GM23248 (cell line): ENCODE data around the gene MGAT2. TPM values are rescaled to one million over a fixed set of nuclear protein-coding genes. Genes with fewer than 3 reads are reported as not detected.

ENCODE experiments used
- DNase-seq: peaks from one replicate; pipeline ENCODE4 v3.0.0-alpha.2; 2015
- H2AFZ ChIP-seq: fragments of 200-600 bp; sonication (generic); 2 replicates; pipeline ENCODE4 v1.6.1; 2016; ENCODE audit warnings: antibody characterized with exemption
- H3F3A ChIP-seq: fragments of 200-600 bp; sonication (generic); 2 replicates; pipeline ENCODE4 v1.6.1; 2016; ENCODE audit warnings: mild to moderate bottlenecking, antibody characterized with exemption, mixed run types; ENCODE audit not compliant: insufficient read depth
- H3K27ac ChIP-seq: fragments of 200-600 bp; sonication (generic); 2 replicates; pipeline ENCODE4 v1.5.1; 2016; ENCODE audit warnings: mild to moderate bottlenecking
- H3K27me3 ChIP-seq: fragments of 200-600 bp; sonication (generic); replicated peaks from 2 replicates; pipeline ENCODE4 v1.6.1; 2016; ENCODE audit warnings: mild to moderate bottlenecking; ENCODE audit not compliant: insufficient read depth
- H3K36me3 ChIP-seq: fragments of 200-600 bp; sonication (generic); 2 replicates; pipeline ENCODE4 v1.6.1; 2016; ENCODE audit warnings: low read depth, mild to moderate bottlenecking
- H3K4me1 ChIP-seq: fragments of 200-600 bp; sonication (generic); 2 replicates; pipeline ENCODE4 v1.6.1; 2016; ENCODE audit warnings: mild to moderate bottlenecking; ENCODE audit not compliant: insufficient read depth
- H3K4me2 ChIP-seq: fragments of 200-600 bp; sonication (generic); one replicate; pipeline ENCODE4 v1.6.1; 2016; ENCODE audit warnings: mild to moderate bottlenecking; ENCODE audit not compliant: unreplicated experiment
- H3K4me3 ChIP-seq: fragments of 200-600 bp; sonication (generic); 2 replicates; pipeline ENCODE4 v1.5.1; 2016; ENCODE audit warnings: mild to moderate bottlenecking
- H3K79me2 ChIP-seq: fragments of 200-600 bp; sonication (generic); 2 replicates; pipeline ENCODE4 v1.6.1; 2016; ENCODE audit warnings: mild to moderate bottlenecking; ENCODE audit not compliant: insufficient read depth
- H3K9ac ChIP-seq: fragments of 200-600 bp; sonication (generic); 2 replicates; pipeline ENCODE4 v1.6.1; 2016; ENCODE audit warnings: mild to moderate bottlenecking
- H3K9me2 ChIP-seq: fragments of 200-600 bp; sonication (generic); 2 replicates; pipeline ENCODE4 v1.6.1; 2016; ENCODE audit warnings: mixed run types, mild to moderate bottlenecking, moderate library complexity; ENCODE audit not compliant: insufficient read depth
- H3K9me3 ChIP-seq: fragments of 200-600 bp; sonication (generic); one replicate; pipeline ENCODE4 v1.6.1; 2017; ENCODE audit warnings: low read depth
- H4K20me1 ChIP-seq: fragments of 200-600 bp; sonication (generic); 2 replicates; pipeline ENCODE4 v1.6.0; 2016; ENCODE audit not compliant: insufficient read depth
- EZH2 ChIP-seq: fragments of 200-600 bp; sonication (generic); IDR thresholded peaks from 2 replicates; pipeline ENCODE4 v1.6.1; 2018; ENCODE audit warnings: antibody characterized with exemption, mild to moderate bottlenecking; ENCODE audit not compliant: insufficient read depth, poor library complexity, severe bottlenecking
- EZH2phosphoT487 ChIP-seq: fragments of 200-600 bp; sonication (generic); IDR thresholded peaks from 2 replicates; pipeline ENCODE4 v1.6.1; 2018; ENCODE audit warnings: antibody characterized with exemption, moderate library complexity, mild to moderate bottlenecking, low read depth; ENCODE audit not compliant: insufficient read depth
- WGBS, 2 experiments: methylation state at CpG; one replicate each; pipeline ENCODE4 v1.1.6; 2015 to 2017; ENCODE audit warnings: low lambda C conversion rate in 2 of 2, low coverage in 1 of 2; ENCODE audit errors: missing lambda C conversion rate in 2 of 2; 5-methylcytosine and 5-hydroxymethylcytosine counted together
- in situ Hi-C: fragments of 300-500 bp; cut with MboI; formaldehyde crosslinking; loops from 2 replicates; pipeline ENCODE4 v1.15.0; 2020
- polyA plus RNA-seq: library from polyadenylated mRNA; unstranded; fragments of >200 nt; fragmentation: Nextera tagmentation; extraction: Ambion mirVana; gene quantifications from 2 replicates; pipeline ENCODE4 v1.2.1, GENCODE V29; 2016
- total RNA-seq: library from RNA; depleted of rRNA; stranded (reverse); fragments of >200 nt; shearing (Covaris generic); gene quantifications from 2 replicates; pipeline ENCODE4 v1.2.3, GENCODE V29; 2014

Gene MGAT2
- total and polyA plus RNA-seq, 2 experiments from 2014 or later, result 40.2 to 92.9 TPM

GRCh38 chr14:49594347-49595091, 26.1 kb upstream of the MGAT2 start:
- peak; percentile 27 for DNase-seq
- H3F3A ChIP-seq, result peaks cover 4% of the 10 kb centered on the region; the same call in 1 of the 2 replicates
- peaks cover 19% of the 10 kb centered on the region for H3K79me2 ChIP-seq
- H3K27ac ChIP-seq, result no peak overlapping the region
- no peaks in the 10 kb centered on the region for H3K9me2 ChIP-seq
- whole genome bisulfite sequencing, 2 experiments, result 23 to 27% methylated on average over 4 of the region's 4 CpGs
- H3K9me3 ChIP-seq, result no peaks in the 10 kb centered on the region
- no peak overlapping the region for H3K4me2 ChIP-seq
- H4K20me1 ChIP-seq, result no peaks in the 10 kb centered on the region
- H3K9ac ChIP-seq, result no peak overlapping the region
- H3K4me1 ChIP-seq, result no peaks in the 10 kb centered on the region
- no peaks in the 10 kb centered on the region for H3K27me3 ChIP-seq
- TF ChIP-seq EZH2 (no peak), EZH2phosphoT487 (no peak)
- in situ Hi-C loops, result no loop called here
- H2AFZ ChIP-seq, result no peak overlapping the region
- no peaks in the 10 kb centered on the region for H3K36me3 ChIP-seq
- no peak overlapping the region for H3K4me3 ChIP-seq

DNA sequence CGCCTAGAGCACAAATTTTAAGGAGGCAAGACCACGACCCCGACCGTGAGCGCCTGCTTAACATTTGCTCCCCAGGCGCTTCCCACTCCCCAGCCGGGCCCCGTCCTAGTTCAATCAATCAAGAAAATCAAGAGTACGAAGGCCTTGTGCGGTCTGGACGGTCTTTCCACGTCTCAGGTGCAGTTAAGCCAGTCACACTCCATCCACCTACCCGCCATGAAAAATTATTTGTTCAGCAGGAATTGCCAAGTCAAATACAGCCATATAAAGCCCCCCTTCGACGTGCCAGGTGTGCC, 22.5 kb upstream of the MGAT2 start:
- no peak for DNase-seq
- peak overlapping the region; percentile 97 for H3K4me2 ChIP-seq
- H3K27ac ChIP-seq, result peak overlapping the region; percentile 91
- H3K9me2 ChIP-seq, result no peaks in the 10 kb centered on the region
- peak overlapping the region; percentile 87 for H3K4me3 ChIP-seq
- H2AFZ ChIP-seq, result peak overlapping the region; percentile 90
- H3K9me3 ChIP-seq, result no peaks in the 10 kb centered on the region
- TF ChIP-seq EZH2phosphoT487 (no peak), EZH2 (no peak)
- peaks cover 47% of the 10 kb centered on the region for H3K79me2 ChIP-seq
- 1% methylated on average over 15 of the region's 15 CpGs for WGBS, 2 experiments
- H3K27me3 ChIP-seq, result no peaks in the 10 kb centered on the region
- in situ Hi-C loops, result no loop called here
- H4K20me1 ChIP-seq, result no peaks in the 10 kb centered on the region
- H3K36me3 ChIP-seq, result peaks cover 5% of the 10 kb centered on the region; the same call in 1 of the 2 replicates
- H3F3A ChIP-seq, result peaks cover 4% of the 10 kb centered on the region; the same call in 1 of the 2 replicates
- peak overlapping the region; percentile 93 for H3K9ac ChIP-seq
- H3K4me1 ChIP-seq, result no peaks in the 10 kb centered on the region

- peak within 1 kb of the TSS; percentile 93 for H3K9ac ChIP-seq
- WGBS, 2 experiments, result 0% methylated on average over 62 to 71 of the region's 77 CpGs
- in situ Hi-C loops, result no loop called here
Observed at GRCh38 chr14:49598485-49599300, 21.9 kb upstream of the MGAT2 start, which contains the start of gene LRR1. TSS of gene LRR1 (plus strand) at chr14:49598940. CDS start at chr14:49599021, 81 bp downstream.

GRCh38 chr14:49607583-49607982, 13.0 kb upstream of the MGAT2 start:
- H3K9me3 ChIP-seq, result no peaks in the 10 kb centered on the region
- H2AFZ ChIP-seq, result no peak overlapping the region
- no peaks in the 10 kb centered on the region for H3K9me2 ChIP-seq
- no peak overlapping the region for H3K9ac ChIP-seq
- H3K36me3 ChIP-seq, result peaks cover 11% of the 10 kb centered on the region
- no peak overlapping the region for H3K4me2 ChIP-seq
- no peak overlapping the region for H3K27ac ChIP-seq
- H3F3A ChIP-seq, result 0 out of 2 replicates have a peak, but pooled peaks cover 4% of the 10 kb centered on the region
- H4K20me1 ChIP-seq, result no peaks in the 10 kb centered on the region
- no peaks in the 10 kb centered on the region for H3K4me1 ChIP-seq
- TF ChIP-seq EZH2, result no peak
- TF ChIP-seq EZH2phosphoT487, result no peak
- in situ Hi-C loops, result no loop called here
- no peaks in the 10 kb centered on the region for H3K27me3 ChIP-seq
- DNase-seq, result no peak
- 97 to 98% methylated on average over 6 of the region's 6 CpGs for WGBS, 2 experiments
- no peak overlapping the region for H3K4me3 ChIP-seq
- H3K79me2 ChIP-seq, result peaks cover 32% of the 10 kb centered on the region

More at GRCh38 chr14:49598485-49599300, 21.9 kb upstream of the MGAT2 start, which contains the start of gene LRR1:
- Histone ChIP-seq H3K27ac (peak within 1 kb of the TSS; percentile 91), H2AFZ (peak within 1 kb of the TSS; percentile 90), H3K9me2 (no peaks in the 10 kb centered on the region), H3K4me2 (peak within 1 kb of the TSS; percentile 98), H3K9me3 (no peaks in the 10 kb centered on the region), H3K36me3 (peaks cover 5% of the 10 kb centered on the region; the same call in 1 of the 2 replicates), H3K4me3 (peak within 1 kb of the TSS; percentile 87), H3K79me2 (peaks cover 47% of the 10 kb centered on the region), H3K4me1 (no peaks in the 10 kb centered on the region), H4K20me1 (no peaks in the 10 kb centered on the region), H3K27me3 (no peaks in the 10 kb centered on the region), H3F3A (peaks cover 4% of the 10 kb centered on the region; the same call in 1 of the 2 replicates)
- TF ChIP-seq EZH2phosphoT487, result no peak
- TF ChIP-seq EZH2, result no peak
- DNase-seq, result peak; percentile 93
